Kasumi-1 (cell line): Measurements from ENCODE around the gene PHACTR1.

Experiments used
- DNase-seq, 2 experiments: peaks; one replicate each; lab custom pipeline; 2025; lab: John Stamatoyannopoulos, UW

PHACTR1 gene

GRCh38 chr6:12903246-12903645, 186.7 kb downstream of the PHACTR1 start:
- DNase-seq = no peak

GRCh38 chr6:12909833-12910232, 193.3 kb downstream of the PHACTR1 start:
- DNase-seq = no peak

- peak; percentile 73 to 79 for DNase-seq
Measured at GRCh38 chr6:12911427-12911826, 194.9 kb downstream of the PHACTR1 start.

GRCh38 chr6:12913201-12913600, 196.6 kb downstream of the PHACTR1 start:
- DNase-seq = no peak

- peak; percentile 23 to 51 for DNase-seq
Measured at GRCh38 chr6:12916006-12916405, 199.4 kb downstream of the PHACTR1 start.

- no peak for DNase-seq
Measured at GRCh38 chr6:12916420-12917136, 200.0 kb downstream of the PHACTR1 start.

- DNase-seq = no peak
Measured at GRCh38 chr6:12921467-12921866, 204.9 kb downstream of the PHACTR1 start.

- DNase-seq = no peak
Measured at GRCh38 chr6:12923644-12924235, 207.2 kb downstream of the PHACTR1 start.

- no peak for DNase-seq
Measured at GRCh38 chr6:12924911-12925310, 208.3 kb downstream of the PHACTR1 start.

GRCh38 chr6:12927746-12928145, 211.2 kb downstream of the PHACTR1 start:
- DNase-seq = no peak

GRCh38 chr6:12929678-12930077, 213.1 kb downstream of the PHACTR1 start:
- DNase-seq = no peak

- DNase-seq = no peak
Measured at GRCh38 chr6:12931639-12932038, 215.1 kb downstream of the PHACTR1 start.

GRCh38 chr6:12935637-12936036, 219.1 kb downstream of the PHACTR1 start:
- DNase-seq = no peak

GRCh38 chr6:12937971-12938370, 221.4 kb downstream of the PHACTR1 start:
- no peak for DNase-seq

- DNase-seq = no peak
Measured at GRCh38 chr6:12939314-12939713, 222.7 kb downstream of the PHACTR1 start.

- DNase-seq = peak in 1 of 2 experiments; percentile 35
Measured at GRCh38 chr6:12941422-12941821, 224.9 kb downstream of the PHACTR1 start.

- no peak for DNase-seq
Measured at GRCh38 chr6:12943549-12943948, 227.0 kb downstream of the PHACTR1 start.

- DNase-seq = no peak
Measured at GRCh38 chr6:12944001-12944400, 227.4 kb downstream of the PHACTR1 start.

GRCh38 chr6:12944528-12944927, 228.0 kb downstream of the PHACTR1 start:
- DNase-seq = peak; percentile 7 to 15

- no peak for DNase-seq
Measured at GRCh38 chr6:12947151-12947871, 230.7 kb downstream of the PHACTR1 start.

GRCh38 chr6:12947967-12948366, 231.4 kb downstream of the PHACTR1 start:
- no peak for DNase-seq

- no peak for DNase-seq
Measured at GRCh38 chr6:12950976-12951375, 234.4 kb downstream of the PHACTR1 start.

- no peak for DNase-seq
Measured at GRCh38 chr6:12951415-12951814, 234.8 kb downstream of the PHACTR1 start.
